Liver (tissue), 3 donors: ENCODE measurements around the gene CBLL1.

ENCODE experiments used
- CTCF ChIP-seq: fragments of 150-350 bp; IDR thresholded peaks from 2 replicates; pipeline ENCODE4 v1.5.1; 2017; ENCODE audit warnings: improper control_type of control experiment, low read depth, low read length; ENCODE audit not compliant: missing input control
- EGR1 ChIP-seq, 2 donors: IDR thresholded peaks; 2 replicates each; pipeline ENCODE4 v1.6.1; 2016 to 2018; ENCODE audit warnings: antibody characterized with exemption in 2 of 2, low read depth in 2 of 2
- JUND ChIP-seq, 2 donors: IDR thresholded peaks; 2 replicates each; pipeline ENCODE4 v1.6.1; 2016; ENCODE audit warnings: antibody characterized with exemption in 2 of 2
- MAX ChIP-seq: IDR thresholded peaks from 2 replicates; pipeline ENCODE4 v1.6.1; 2016; ENCODE audit warnings: antibody characterized with exemption
- RAD21 ChIP-seq, 2 donors: IDR thresholded peaks; 2 replicates each; pipeline ENCODE4 v1.6.1; 2016; ENCODE audit warnings: antibody characterized with exemption in 2 of 2, mild to moderate bottlenecking in 2 of 2
- REST ChIP-seq: IDR thresholded peaks from 2 replicates; pipeline ENCODE4 v1.6.1; 2016; ENCODE audit warnings: antibody characterized with exemption, mild to moderate bottlenecking
- TAF1 ChIP-seq: conservative IDR thresholded peaks from 2 replicates; pipeline ENCODE4 v1.6.1; 2016; ENCODE audit warnings: antibody characterized with exemption, mild to moderate bottlenecking
- donor health status: healthy.
- donor health status: healthy.

- TF ChIP-seq CTCF (no peak), JUND (IDR thresholded peaks at IDR 0.05) (no peak), REST (no peak), RAD21 (IDR thresholded peaks at IDR 0.05) (no peak), MAX (no peak), EGR1 (IDR thresholded peaks at IDR 0.05; ENCODE audit: low read depth in 2 of 2) (no peak), TAF1 (no peak)
Measured at GRCh38 chr7:107721286-107721685, 22.7 kb upstream of the CBLL1 start.
